H9 (cell line): ENCODE data around the gene ARMC5. TPM values are rescaled to one million over a fixed set of nuclear protein-coding genes. Genes with fewer than 3 reads are reported as not detected.

Experiments
- DNase-seq: peaks from one replicate; pipeline ENCODE4 v3.0.0-alpha.2; 2017
- H2AFZ ChIP-seq: one replicate; pipeline ENCODE4 v1.6.1; 2013; ENCODE audit warnings: mild to moderate bottlenecking, low read length, control low read depth, moderate library complexity
- H2AK5ac ChIP-seq: 2 replicates; pipeline ENCODE4 v1.6.1; 2013; ENCODE audit warnings: low read length, control low read depth, mixed read lengths; ENCODE audit not compliant: insufficient read length
- H2BK120ac ChIP-seq: one replicate; pipeline ENCODE4 v1.6.1; 2013; ENCODE audit warnings: low read depth, mild to moderate bottlenecking, low read length, control low read depth, inconsistent platforms; ENCODE audit not compliant: poor library complexity, severe bottlenecking
- H2BK12ac ChIP-seq: 2 replicates; pipeline ENCODE4 v1.6.1; 2013; ENCODE audit warnings: low read length, control low read depth, mixed read lengths, low read depth; ENCODE audit not compliant: insufficient read length
- H2BK15ac ChIP-seq: 2 replicates; pipeline ENCODE4 v1.6.1; 2013; ENCODE audit warnings: low read depth, low read length, control low read depth
- H2BK20ac ChIP-seq: one replicate; pipeline ENCODE4 v1.6.1; 2013; ENCODE audit warnings: low read depth, mild to moderate bottlenecking, low read length, control low read depth, inconsistent platforms; ENCODE audit not compliant: poor library complexity, severe bottlenecking
- H2BK5ac ChIP-seq: 2 replicates; pipeline ENCODE4 v1.6.1; 2013; ENCODE audit warnings: low read length, control low read depth, mixed read lengths; ENCODE audit not compliant: insufficient read length
- H3K14ac ChIP-seq: 2 replicates; pipeline ENCODE4 v1.6.1; 2013; ENCODE audit warnings: low read length, control low read depth; ENCODE audit not compliant: insufficient read depth
- H3K18ac ChIP-seq: 2 replicates; pipeline ENCODE4 v1.6.1; 2013; ENCODE audit warnings: low read depth, mild to moderate bottlenecking, mixed read lengths, low read length, control low read depth; ENCODE audit not compliant: insufficient read length
- H3K23ac ChIP-seq: 2 replicates; pipeline ENCODE4 v1.6.1; 2013; ENCODE audit warnings: low read length, control low read depth, mixed read lengths, low read depth; ENCODE audit not compliant: insufficient read length
- H3K23me2 ChIP-seq: 2 replicates; pipeline ENCODE4 v1.6.1; 2013; ENCODE audit warnings: low read depth, mild to moderate bottlenecking, mixed read lengths, low read length, control low read depth; ENCODE audit not compliant: insufficient read length, poor library complexity, severe bottlenecking
- H3K27ac ChIP-seq: 2 replicates; pipeline ENCODE4 v1.5.1; 2013; ENCODE audit warnings: low read length, control low read depth, mixed read lengths, low read depth; ENCODE audit not compliant: insufficient read length
- H3K27me3 ChIP-seq: 2 replicates; pipeline ENCODE4 v1.6.1; 2013; ENCODE audit warnings: low read length, control low read depth, inconsistent platforms; ENCODE audit not compliant: insufficient read depth
- H3K4ac ChIP-seq: 2 replicates; pipeline ENCODE4 v1.6.1; 2013; ENCODE audit warnings: low read depth, mild to moderate bottlenecking, control low read depth, inconsistent platforms, low read length, moderate library complexity
- H3K4me1 ChIP-seq: 2 replicates; pipeline ENCODE4 v1.6.1; 2013; ENCODE audit warnings: low read length, control low read depth, inconsistent platforms; ENCODE audit not compliant: insufficient read depth
- H3K4me2 ChIP-seq: 2 replicates; pipeline ENCODE4 v1.6.1; 2013; ENCODE audit warnings: low read length, control low read depth, mixed read lengths; ENCODE audit not compliant: insufficient read length, insufficient read depth
- H3K56ac ChIP-seq: 2 replicates; pipeline ENCODE4 v1.6.1; 2013; ENCODE audit warnings: low read depth, mild to moderate bottlenecking, mixed read lengths, low read length, control low read depth; ENCODE audit not compliant: insufficient read length
- H3K79me1 ChIP-seq: 2 replicates; pipeline ENCODE4 v1.6.1; 2013; ENCODE audit warnings: low read depth, mild to moderate bottlenecking, moderate library complexity, low read length, control low read depth, inconsistent platforms; ENCODE audit not compliant: insufficient read depth, poor library complexity, severe bottlenecking
- H3K79me2 ChIP-seq: 2 replicates; pipeline ENCODE4 v1.6.1; 2013; ENCODE audit warnings: low read length, control low read depth, inconsistent platforms; ENCODE audit not compliant: insufficient read depth
- H3K9ac ChIP-seq: 2 replicates; pipeline ENCODE4 v1.6.1; 2013; ENCODE audit warnings: low read length, control low read depth, mixed read lengths; ENCODE audit not compliant: insufficient read length; ENCODE audit errors: extremely low read depth
- H3K9me3 ChIP-seq: one replicate; pipeline ENCODE4 v1.6.1; 2013; ENCODE audit warnings: low read depth, low read length, inconsistent platforms; ENCODE audit not compliant: control insufficient read depth
- H3T11ph ChIP-seq: one replicate; pipeline ENCODE4 v1.6.1; 2013; ENCODE audit warnings: mild to moderate bottlenecking, low read length, control low read depth, inconsistent platforms
- H4K20me1 ChIP-seq: one replicate; pipeline ENCODE4 v1.6.1; 2013; ENCODE audit not compliant: control insufficient read depth, insufficient read length, insufficient read depth
- H4K5ac ChIP-seq: 2 replicates; pipeline ENCODE4 v1.6.1; 2013; ENCODE audit warnings: low read depth, mild to moderate bottlenecking, mixed read lengths, low read length, control low read depth; ENCODE audit not compliant: insufficient read length
- H4K8ac ChIP-seq: replicated peaks from 2 replicates; pipeline ENCODE4 v1.6.1; 2013; ENCODE audit warnings: low read length, control low read depth, mixed read lengths, low read depth; ENCODE audit not compliant: insufficient read length
- H4K91ac ChIP-seq: 2 replicates; pipeline ENCODE4 v1.6.1; 2013; ENCODE audit warnings: low read depth, mild to moderate bottlenecking, moderate library complexity, mixed read lengths, low read length, control low read depth; ENCODE audit not compliant: insufficient read length
- H3K27ac Mint-ChIP-seq, 3 experiments: 2 replicates in 2 of 3; 3 replicates in 1 of 3; pipeline ENCODE4 v1.8.0; 2020 to 2021; ENCODE audit warnings: mixed read lengths in 3 of 3, mild to moderate bottlenecking in 1 of 3, moderate library complexity in 1 of 3
- H3K27me3 Mint-ChIP-seq: 2 replicates; pipeline ENCODE4 v1.8.0; 2021; ENCODE audit warnings: low read depth, mild to moderate bottlenecking, moderate library complexity, mixed read lengths
- H3K36me3 Mint-ChIP-seq, 3 experiments: 2 replicates in 2 of 3; 3 replicates in 1 of 3; pipeline ENCODE4 v1.8.0; 2020 to 2021; ENCODE audit warnings: low read depth in 3 of 3, mixed read lengths in 3 of 3; ENCODE audit not compliant: insufficient read depth in 1 of 3
- H3K4me1 Mint-ChIP-seq, 2 experiments: 2 replicates each; pipeline ENCODE4 v1.8.0; 2020; ENCODE audit warnings: mixed read lengths in 2 of 2
- H3K4me3 Mint-ChIP-seq, 2 experiments: 2 replicates in 1 of 2; 3 replicates in 1 of 2; pipeline ENCODE4 v1.8.0; 2020 to 2021; ENCODE audit warnings: mild to moderate bottlenecking in 2 of 2, mixed read lengths in 2 of 2, moderate library complexity in 1 of 2
- H3K9me3 Mint-ChIP-seq, 2 experiments: 2 replicates in 1 of 2; 3 replicates in 1 of 2; pipeline ENCODE4 v1.8.0; 2020; ENCODE audit warnings: mild to moderate bottlenecking in 2 of 2, mixed read lengths in 2 of 2, moderate library complexity in 1 of 2
- WGBS: extraction: QIAGEN DNeasy Blood & Tissue Kit; methylation state at CpG from one replicate; pipeline ENCODE4 v1.1.7; 2013; ENCODE audit warnings: missing lambda C conversion rate, low lambda C conversion rate, mixed read lengths; ENCODE audit not compliant: insufficient read length; ENCODE audit errors: extremely low coverage; 5-methylcytosine and 5-hydroxymethylcytosine counted together
- total RNA-seq: library from RNA; stranded (reverse); gene quantifications from 2 replicates; pipeline ENCODE4 v1.2.1, GENCODE V29; 2021
- TF ChIP-seq, protein P1 (sequence below): fragments of 200-600 bp; sonication (generic); conservative IDR thresholded peaks from 3 replicates; pipeline ENCODE4 v1.8.0; 2021; ENCODE audit warnings: antibody characterized with exemption, mild to moderate bottlenecking

The ARMC5 gene
- total RNA-seq, 1 experiment from 2014 or later, result 18.7 TPM

GRCh38 chr16:31428638-31429247 is 30.6 kb upstream of the ARMC5 start:
- no peaks in the 10 kb centered on the region for H4K20me1 ChIP-seq
- no peaks in the 10 kb centered on the region for H3K79me2 ChIP-seq
- H3K27me3 Mint-ChIP-seq, result peaks cover 8% of the 10 kb centered on the region
- no peak overlapping the region for H4K8ac ChIP-seq
- H2BK15ac ChIP-seq, result no peak overlapping the region
- H3K18ac ChIP-seq, result no peak overlapping the region
- H3K9ac ChIP-seq, result no peak overlapping the region
- no peak overlapping the region for H3K14ac ChIP-seq
- H3K36me3 Mint-ChIP-seq, result no peaks in the 10 kb centered on the region
- H3K4me1 ChIP-seq, result no peaks in the 10 kb centered on the region
- no CpG with 5 or more reads among the region's 7 CpGs for WGBS
- TF ChIP-seq, protein P1, sequence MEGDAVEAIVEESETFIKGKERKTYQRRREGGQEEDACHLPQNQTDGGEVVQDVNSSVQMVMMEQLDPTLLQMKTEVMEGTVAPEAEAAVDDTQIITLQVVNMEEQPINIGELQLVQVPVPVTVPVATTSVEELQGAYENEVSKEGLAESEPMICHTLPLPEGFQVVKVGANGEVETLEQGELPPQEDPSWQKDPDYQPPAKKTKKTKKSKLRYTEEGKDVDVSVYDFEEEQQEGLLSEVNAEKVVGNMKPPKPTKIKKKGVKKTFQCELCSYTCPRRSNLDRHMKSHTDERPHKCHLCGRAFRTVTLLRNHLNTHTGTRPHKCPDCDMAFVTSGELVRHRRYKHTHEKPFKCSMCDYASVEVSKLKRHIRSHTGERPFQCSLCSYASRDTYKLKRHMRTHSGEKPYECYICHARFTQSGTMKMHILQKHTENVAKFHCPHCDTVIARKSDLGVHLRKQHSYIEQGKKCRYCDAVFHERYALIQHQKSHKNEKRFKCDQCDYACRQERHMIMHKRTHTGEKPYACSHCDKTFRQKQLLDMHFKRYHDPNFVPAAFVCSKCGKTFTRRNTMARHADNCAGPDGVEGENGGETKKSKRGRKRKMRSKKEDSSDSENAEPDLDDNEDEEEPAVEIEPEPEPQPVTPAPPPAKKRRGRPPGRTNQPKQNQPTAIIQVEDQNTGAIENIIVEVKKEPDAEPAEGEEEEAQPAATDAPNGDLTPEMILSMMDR, result no peak
- no peaks in the 10 kb centered on the region for H3K79me1 ChIP-seq
- no peak overlapping the region for H3K27ac ChIP-seq
- no peak overlapping the region for H2AK5ac ChIP-seq
- no peaks in the 10 kb centered on the region; a peak in 2 of 5 replicates for H3K9me3 Mint-ChIP-seq
- H2BK12ac ChIP-seq, result no peak overlapping the region
- H3K4ac ChIP-seq, result no peak overlapping the region
- no peak overlapping the region for H2BK120ac ChIP-seq
- H3T11ph ChIP-seq, result no peak overlapping the region
- H2AFZ ChIP-seq, result no peak overlapping the region
- no peak overlapping the region for H3K4me3 Mint-ChIP-seq
- no peak overlapping the region for H3K56ac ChIP-seq
- no peaks in the 10 kb centered on the region for H3K9me3 ChIP-seq
- H2BK20ac ChIP-seq, result no peak overlapping the region
- H3K27me3 ChIP-seq, result peaks cover 8% of the 10 kb centered on the region; the same call in 1 of the 2 replicates
- no peak overlapping the region for H4K5ac ChIP-seq
- DNase-seq, result no peak
- H4K91ac ChIP-seq, result no peak overlapping the region
- H3K4me2 ChIP-seq, result no peak overlapping the region
- no peak overlapping the region for H3K27ac Mint-ChIP-seq
- H3K4me1 Mint-ChIP-seq, result peaks cover 5 to 9% of the 10 kb centered on the region in 2 experiments; a peak in 3 of 4 replicates
- H3K23me2 ChIP-seq, result no peaks in the 10 kb centered on the region
- H2BK5ac ChIP-seq, result no peak overlapping the region
- no peak overlapping the region for H3K23ac ChIP-seq
